Heart left ventricle (tissue), 13 donors: ENCODE data around the gene PFKFB3.

ENCODE experiments used
- POLR2A ChIP-seq, 2 donors: fragments of 450-650 bp; IDR thresholded peaks; one replicate each; pipeline ENCODE4 v1.6.1; 2017; ENCODE audit warnings: antibody characterized with exemption in 2 of 2, mild to moderate bottlenecking in 2 of 2, moderate library complexity in 2 of 2
- TF ChIP-seq, protein P1 (sequence below), 12 donors: fragments of 200-600 bp; sonication (generic) in 4 of 12; IDR thresholded peaks; one replicate each; pipeline versions ENCODE4 v1.5.0 to v1.8.0; 2018 to 2022; ENCODE audit warnings: antibody characterized with exemption in 12 of 12, mild to moderate bottlenecking in 5 of 12
- donor health status: ischemic (EF 13 %, LVEDD 7.1; RV severe dilation, severe dysfunction).
- donor health status: DM: no; HTN: yes; CAD: no.
- donor health status: DM: no; HTN: no; CAD: no.
- donor health status: ischemic (EF 25% LVEDD 6.9; RV normal size, moderate dysfunction).
- donor health status: ischemic (EF 25% LVEDD 5.7; RV mildly dilated, moderate dysfunction).
- donor health status: ischemic (EF 35%, LVEDD 5.7; RV mildly dilated, moderate dysfunction).
- donor health status: nonischemic (EF 11% LVEDD 7.7; RV severe dilation, severe dysfunction).
- donor health status: DM: yes; HTN: yes; CAD: no.
- donor health status: PGD.
- donor health status: ischemic (EF 29% LVEDD 5.4; RV normal size, mild dysfunction).
- donor health status: nonischemic (EF 23%, LVEDD 6.1; RV moderate dilation, normal function).

DNA sequence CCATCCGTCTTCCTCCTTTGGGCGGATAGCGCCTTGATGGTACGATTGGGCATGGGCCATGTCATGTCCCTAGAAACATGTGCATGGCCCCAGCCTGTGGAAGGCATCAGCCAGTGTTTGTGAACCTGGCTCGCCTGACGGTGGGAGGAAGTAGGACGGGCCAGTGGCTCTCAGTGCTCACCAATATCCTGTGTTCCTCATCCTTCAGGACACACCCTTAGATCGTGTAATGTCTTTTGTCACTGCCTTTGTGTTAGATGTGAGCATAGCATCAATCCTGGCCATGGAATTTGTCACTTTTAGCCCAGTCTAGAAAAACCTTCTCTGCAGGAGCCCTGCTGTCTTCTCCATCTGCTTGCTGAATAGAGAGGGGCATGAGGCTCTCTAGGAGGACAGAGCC, 77.6 kb downstream of the PFKFB3 start:
- TF ChIP-seq, protein P1, sequence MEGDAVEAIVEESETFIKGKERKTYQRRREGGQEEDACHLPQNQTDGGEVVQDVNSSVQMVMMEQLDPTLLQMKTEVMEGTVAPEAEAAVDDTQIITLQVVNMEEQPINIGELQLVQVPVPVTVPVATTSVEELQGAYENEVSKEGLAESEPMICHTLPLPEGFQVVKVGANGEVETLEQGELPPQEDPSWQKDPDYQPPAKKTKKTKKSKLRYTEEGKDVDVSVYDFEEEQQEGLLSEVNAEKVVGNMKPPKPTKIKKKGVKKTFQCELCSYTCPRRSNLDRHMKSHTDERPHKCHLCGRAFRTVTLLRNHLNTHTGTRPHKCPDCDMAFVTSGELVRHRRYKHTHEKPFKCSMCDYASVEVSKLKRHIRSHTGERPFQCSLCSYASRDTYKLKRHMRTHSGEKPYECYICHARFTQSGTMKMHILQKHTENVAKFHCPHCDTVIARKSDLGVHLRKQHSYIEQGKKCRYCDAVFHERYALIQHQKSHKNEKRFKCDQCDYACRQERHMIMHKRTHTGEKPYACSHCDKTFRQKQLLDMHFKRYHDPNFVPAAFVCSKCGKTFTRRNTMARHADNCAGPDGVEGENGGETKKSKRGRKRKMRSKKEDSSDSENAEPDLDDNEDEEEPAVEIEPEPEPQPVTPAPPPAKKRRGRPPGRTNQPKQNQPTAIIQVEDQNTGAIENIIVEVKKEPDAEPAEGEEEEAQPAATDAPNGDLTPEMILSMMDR (IDR thresholded peaks at IDR 0.05), result no peak
- no peak for TF ChIP-seq POLR2A (IDR thresholded peaks at IDR 0.05)
